Measurements from ENCODE around the gene TMEM178B.
"Not testable (repeated sequence)": the region's sequence is repeated elsewhere in the genome, so short reads cannot be mapped to it uniquely, and the experiment has no call there.

TMEM178B gene

DNA sequence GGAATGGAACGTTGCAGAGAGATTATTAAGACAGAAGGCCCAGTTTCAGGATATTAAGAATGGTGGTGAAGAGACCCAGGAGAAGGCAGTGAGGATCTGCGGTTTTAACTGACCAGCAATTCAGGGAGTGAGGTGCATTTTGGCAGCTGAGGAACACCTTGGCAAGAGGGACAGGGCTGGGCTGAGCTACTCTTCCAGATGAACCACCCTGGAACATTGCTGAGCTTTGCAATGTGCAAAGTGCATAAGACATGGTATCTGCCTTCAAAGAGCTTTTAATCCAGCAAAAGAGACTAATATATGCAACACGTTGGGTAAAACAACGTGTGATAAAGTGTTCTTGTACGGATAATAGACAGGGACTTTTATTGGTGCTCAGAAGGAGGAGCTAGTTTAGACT, 296.3 kb downstream of the TMEM178B start:
- Histone ChIP-seq H3K36me3 (no peaks in the 10 kb centered on the region), H3K4me2 (no peak overlapping the region), H3K27ac (no peak overlapping the region), H3K4me3 (no peak overlapping the region), H4K20me1 (no peaks in the 10 kb centered on the region), H3K9me3 (replicated peaks in 1 of 11) (no peaks in the 10 kb centered on the region), H3K27me3 (no peaks in the 10 kb centered on the region), H3K9ac (no peak overlapping the region), H3K4me1 (peaks cover 0 to 6% (median 0%) of the 10 kb centered on the region in 10 experiments; a peak in 3 of 20 replicates)
- TF ChIP-seq Cebpa-rat (IDR thresholded peaks at IDR 0.05) = no peak

DNA sequence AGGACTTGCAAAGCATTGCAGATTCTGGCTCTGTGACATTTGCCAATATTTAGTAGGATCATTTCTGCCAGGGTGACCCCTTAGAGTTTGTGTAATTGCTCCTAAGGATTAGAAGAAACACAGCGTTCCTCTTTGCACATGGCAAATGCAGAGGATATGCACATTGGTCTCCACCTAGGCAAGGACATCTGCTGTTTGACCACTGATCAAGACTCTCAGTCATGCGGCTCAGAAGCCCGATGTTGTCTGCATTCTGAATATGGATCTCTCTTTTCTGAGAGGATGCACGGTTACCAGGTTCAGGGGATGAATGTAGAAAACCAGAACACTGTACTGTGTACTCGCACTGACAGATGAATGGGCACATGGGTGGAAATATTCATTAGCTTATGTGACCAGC, 296.8 kb downstream of the TMEM178B start:
- no peak overlapping the region for H3K4me3 ChIP-seq
- no peaks in the 10 kb centered on the region for H4K20me1 ChIP-seq
- no peak overlapping the region for H3K4me2 ChIP-seq
- H3K9ac ChIP-seq = no peak overlapping the region
- H3K4me1 ChIP-seq = peaks cover 0 to 6% (median 0%) of the 10 kb centered on the region in 10 experiments; a peak in 3 of 20 replicates
- no peak overlapping the region for H3K27ac ChIP-seq
- H3K36me3 ChIP-seq = no peaks in the 10 kb centered on the region
- no peaks in the 10 kb centered on the region for H3K9me3 ChIP-seq (replicated peaks in 1 of 11)
- TF ChIP-seq Cebpa-rat (IDR thresholded peaks at IDR 0.05) = no peak
- no peaks in the 10 kb centered on the region for H3K27me3 ChIP-seq

DNA sequence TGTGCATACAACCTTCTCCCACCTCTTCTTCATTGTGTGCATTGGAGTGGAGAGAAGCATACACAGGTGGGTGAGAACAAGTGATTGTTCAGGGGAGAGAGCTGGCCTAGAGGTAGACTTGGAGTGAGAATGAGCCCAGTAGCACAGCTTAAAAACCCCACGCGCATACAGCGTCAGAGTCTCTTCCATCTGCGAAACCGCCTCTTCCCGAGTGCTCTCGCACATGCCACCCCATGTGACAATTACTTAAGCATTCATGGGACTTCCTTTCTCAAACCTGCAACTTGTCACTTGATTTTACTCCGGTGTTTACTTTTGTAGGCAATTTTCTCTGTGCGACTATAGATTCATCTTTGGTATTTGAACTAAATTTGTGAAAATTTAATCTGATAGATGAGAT, 300.6 kb downstream of the TMEM178B start:
- Histone ChIP-seq H3K9me3 (replicated peaks in 1 of 11) (no peaks in the 10 kb centered on the region), H3K9ac (no peak overlapping the region), H3K36me3 (no peaks in the 10 kb centered on the region), H4K20me1 (no peaks in the 10 kb centered on the region), H3K27me3 (no peaks in the 10 kb centered on the region), H3K4me1 (no peaks in the 10 kb centered on the region; a peak in 1 of 20 replicates), H3K27ac (no peak overlapping the region), H3K4me3 (no peak overlapping the region), H3K4me2 (no peak overlapping the region)
- TF ChIP-seq Cebpa-rat (IDR thresholded peaks at IDR 0.05) = no peak

GRCh38 chr7:141375442-141375841, 301.6 kb downstream of the TMEM178B start:
- Histone ChIP-seq H3K27ac (no peak overlapping the region), H4K20me1 (no peaks in the 10 kb centered on the region), H3K4me1 (no peaks in the 10 kb centered on the region; a peak in 1 of 20 replicates), H3K4me2 (no peak overlapping the region), H3K9me3 (replicated peaks in 1 of 11) (no peaks in the 10 kb centered on the region), H3K4me3 (no peak overlapping the region), H3K27me3 (no peaks in the 10 kb centered on the region), H3K36me3 (no peaks in the 10 kb centered on the region), H3K9ac (no peak overlapping the region)
- TF ChIP-seq Cebpa-rat (IDR thresholded peaks at IDR 0.05) = no peak

DNA sequence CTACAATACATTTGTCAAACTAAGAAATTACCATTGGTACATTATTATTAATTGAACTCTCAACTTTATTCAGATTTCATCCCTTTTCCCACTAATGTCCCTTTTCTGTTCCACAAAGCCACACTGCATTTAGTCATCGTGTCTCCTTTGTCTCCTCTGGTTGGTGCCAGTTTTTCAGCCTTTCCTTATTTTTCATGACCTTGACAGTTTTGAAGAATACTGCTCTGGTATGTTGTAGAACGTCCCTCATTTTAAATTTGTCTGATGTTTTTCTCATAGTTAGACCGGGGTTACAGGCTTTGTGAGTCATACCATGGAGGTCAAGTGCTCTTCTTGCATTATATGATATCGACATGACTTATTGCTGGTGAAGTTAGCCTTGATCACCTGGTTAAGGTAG, 304.0 kb downstream of the TMEM178B start:
- H3K9ac ChIP-seq = no peak overlapping the region
- TF ChIP-seq Cebpa-rat (IDR thresholded peaks at IDR 0.05) = no peak
- H3K36me3 ChIP-seq = no peaks in the 10 kb centered on the region
- H3K27me3 ChIP-seq = no peaks in the 10 kb centered on the region
- H3K9me3 ChIP-seq (replicated peaks in 1 of 11) = no peaks in the 10 kb centered on the region
- no peak overlapping the region for H3K4me2 ChIP-seq
- no peaks in the 10 kb centered on the region; a peak in 1 of 20 replicates for H3K4me1 ChIP-seq
- H3K27ac ChIP-seq = no peak overlapping the region
- no peaks in the 10 kb centered on the region for H4K20me1 ChIP-seq
- no peak overlapping the region for H3K4me3 ChIP-seq

DNA sequence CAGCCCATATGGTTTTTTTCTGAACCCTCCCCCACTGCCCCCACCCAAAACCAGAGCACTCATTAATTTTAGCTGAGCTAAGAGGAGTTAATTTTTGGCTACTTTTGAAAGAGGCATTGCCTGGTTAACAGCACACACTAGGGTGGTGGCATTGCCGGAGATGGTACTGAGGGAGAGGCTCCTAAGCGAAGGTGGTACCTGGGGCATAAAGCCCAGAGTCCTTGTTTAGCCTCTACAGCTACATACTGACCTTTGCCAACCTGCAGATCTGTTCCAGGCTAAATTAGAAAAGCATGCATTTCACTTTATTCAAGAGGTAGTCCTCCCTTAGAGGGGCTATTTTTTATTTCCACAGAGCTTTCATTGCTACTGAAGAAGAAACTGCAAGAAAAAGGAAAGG, 304.5 kb downstream of the TMEM178B start:
- H3K4me2 ChIP-seq = no peak overlapping the region
- no peak overlapping the region for H3K27ac ChIP-seq
- H3K36me3 ChIP-seq = no peaks in the 10 kb centered on the region
- H3K4me3 ChIP-seq = no peak overlapping the region
- H3K9me3 ChIP-seq (replicated peaks in 1 of 11) = no peaks in the 10 kb centered on the region
- no peak for TF ChIP-seq Cebpa-rat (IDR thresholded peaks at IDR 0.05)
- H3K4me1 ChIP-seq = no peaks in the 10 kb centered on the region; a peak in 1 of 20 replicates
- H3K9ac ChIP-seq = no peak overlapping the region
- H3K27me3 ChIP-seq = no peaks in the 10 kb centered on the region
- H4K20me1 ChIP-seq = no peaks in the 10 kb centered on the region

GRCh38 chr7:141381794-141382427, 308.0 kb downstream of the TMEM178B start:
- Histone ChIP-seq H3K4me3 (no peak overlapping the region), H3K36me3 (no peaks in the 10 kb centered on the region), H3K4me2 (no peak overlapping the region), H3K27ac (no peak overlapping the region), H3K9me3 (replicated peaks in 1 of 11) (no peaks in the 10 kb centered on the region), H4K20me1 (no peaks in the 10 kb centered on the region), H3K4me1 (no peaks in the 10 kb centered on the region), H3K27me3 (no peaks in the 10 kb centered on the region), H3K9ac (no peak overlapping the region)
- no peak for TF ChIP-seq Cebpa-rat (IDR thresholded peaks at IDR 0.05)

DNA sequence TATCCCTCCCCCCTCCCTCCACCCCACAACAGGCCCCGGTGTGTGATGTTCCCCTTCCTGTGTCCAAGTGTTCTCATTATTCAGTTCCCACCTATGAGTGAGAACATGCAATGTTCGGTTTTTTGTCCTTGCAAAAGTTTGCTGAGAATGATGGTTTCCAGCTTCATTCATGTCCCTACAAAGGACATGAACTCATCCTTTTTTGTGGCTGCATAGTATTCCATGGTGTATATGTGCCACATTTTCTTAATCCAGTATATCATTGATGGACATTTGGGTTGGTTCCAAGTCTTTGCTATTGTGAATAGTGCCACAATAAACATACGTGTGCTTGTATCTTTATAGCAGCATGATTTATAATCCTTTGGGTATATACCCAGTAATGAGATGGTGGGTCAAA, 309.5 kb downstream of the TMEM178B start:
- H4K20me1 ChIP-seq; H3K9ac ChIP-seq; H3K27me3 ChIP-seq; H3K4me1 ChIP-seq; H3K4me2 ChIP-seq; H3K9me3 ChIP-seq (replicated peaks in 1 of 11); H3K4me3 ChIP-seq; H3K36me3 ChIP-seq; H3K27ac ChIP-seq: not testable (repeated sequence)

DNA sequence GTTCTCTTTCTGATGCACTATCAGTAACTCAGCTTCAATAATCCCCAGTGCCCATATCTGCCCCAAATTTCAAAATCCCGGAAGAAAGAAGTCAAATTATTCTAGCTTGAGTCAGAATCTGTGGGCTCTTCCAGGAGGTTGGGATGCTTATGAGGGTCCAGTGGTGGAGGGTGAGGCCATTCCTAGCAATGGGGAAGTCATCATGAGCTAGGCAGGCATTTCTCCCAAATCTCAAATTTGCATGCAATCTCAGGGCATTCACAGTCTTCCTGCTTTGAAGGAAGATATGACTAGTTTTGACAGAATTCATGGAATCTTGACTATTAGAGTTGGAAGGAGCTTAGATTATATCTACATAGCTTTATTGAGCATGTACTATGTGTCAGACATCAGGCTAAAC, 313.0 kb downstream of the TMEM178B start:
- Histone ChIP-seq H3K9me3 (replicated peaks in 1 of 11) (no peaks in the 10 kb centered on the region), H3K4me1 (no peaks in the 10 kb centered on the region), H3K4me2 (no peak overlapping the region), H3K27ac (no peak overlapping the region), H3K36me3 (no peaks in the 10 kb centered on the region), H3K9ac (no peak overlapping the region), H4K20me1 (no peaks in the 10 kb centered on the region), H3K4me3 (no peak overlapping the region), H3K27me3 (no peaks in the 10 kb centered on the region)
- no peak for TF ChIP-seq Cebpa-rat (IDR thresholded peaks at IDR 0.05)

GRCh38 chr7:141387521-141388217, 313.8 kb downstream of the TMEM178B start:
- Histone ChIP-seq H4K20me1 (no peaks in the 10 kb centered on the region), H3K9ac (no peak overlapping the region), H3K4me1 (no peaks in the 10 kb centered on the region), H3K9me3 (replicated peaks in 1 of 11) (no peaks in the 10 kb centered on the region), H3K4me2 (no peak overlapping the region), H3K4me3 (no peak overlapping the region), H3K27ac (no peak overlapping the region), H3K27me3 (no peaks in the 10 kb centered on the region), H3K36me3 (no peaks in the 10 kb centered on the region)
- TF ChIP-seq Cebpa-rat (IDR thresholded peaks at IDR 0.05) = no peak
